CD4-positive, CD25-positive, alpha-beta regulatory T cell (primary cell): ENCODE results near the gene CD276. TPM values are rescaled to one million over a fixed set of nuclear protein-coding genes. Genes with fewer than 3 reads are reported as not detected.
"Not testable (repeated sequence)": the region's sequence is repeated elsewhere in the genome, so short reads cannot be mapped to it uniquely, and the experiment has no call there.

Experiments used
- ATAC-seq, 2 donors: fragments of 150-1000 bp; cut with Tn5 transposase; one replicate each; pipeline ENCODE4 v1.10.0; 2021; ENCODE audit warnings: low read depth in 2 of 2, moderate number of reproducible peaks in 2 of 2, moderate library complexity in 1 of 2
- DNase-seq, 3 donors: peaks; one replicate each; pipeline versions ENCODE4 v3.0.0 to v3.0.0-alpha.2; 2012 to 2022; ENCODE audit warnings: mixed read lengths in 1 of 3
- H3K27ac ChIP-seq: one replicate; pipeline ENCODE4 v1.7.0; 2013; ENCODE audit warnings: mild to moderate bottlenecking, low read length; ENCODE audit not compliant: insufficient read depth, poor library complexity, severe bottlenecking
- H3K27me3 ChIP-seq: one replicate; pipeline ENCODE4 v1.7.0; 2013; ENCODE audit warnings: low read length; ENCODE audit not compliant: control insufficient read depth, insufficient read depth
- H3K36me3 ChIP-seq: one replicate; pipeline ENCODE4 v1.7.0; 2013; ENCODE audit warnings: mild to moderate bottlenecking, low read length, moderate library complexity; ENCODE audit not compliant: control insufficient read depth, insufficient read depth
- H3K4me1 ChIP-seq: 2 replicates; pipeline ENCODE4 v1.7.0; 2013; ENCODE audit warnings: mild to moderate bottlenecking, low read length; ENCODE audit not compliant: insufficient read depth, control insufficient read depth, poor library complexity, severe bottlenecking
- H3K4me3 ChIP-seq: one replicate; pipeline ENCODE4 v1.7.0; 2013; ENCODE audit warnings: low read depth, mild to moderate bottlenecking, low read length, moderate library complexity
- H3K9me3 ChIP-seq, 2 experiments: 1 replicate in 1 of 2; 2 replicates in 1 of 2; pipeline ENCODE4 v1.7.0; 2013; ENCODE audit warnings: low read length in 2 of 2, mild to moderate bottlenecking in 1 of 2, moderate library complexity in 1 of 2; ENCODE audit not compliant: control insufficient read depth in 2 of 2
- H3K27ac Mint-ChIP-seq, 3 donors: one replicate each; pipeline ENCODE4 v1.8.0; 2020 to 2022; ENCODE audit warnings: mild to moderate bottlenecking in 3 of 3, mixed read lengths in 3 of 3, moderate library complexity in 2 of 3
- H3K27me3 Mint-ChIP-seq: one replicate; pipeline ENCODE4 v1.8.0; 2022; ENCODE audit warnings: mild to moderate bottlenecking, mixed read lengths
- H3K36me3 Mint-ChIP-seq: one replicate; pipeline ENCODE4 v1.8.0; 2020; ENCODE audit warnings: mixed read lengths
- H3K4me1 Mint-ChIP-seq, 4 donors: one replicate each; pipeline ENCODE4 v1.8.0; 2020 to 2022; ENCODE audit warnings: mixed read lengths in 4 of 4, mild to moderate bottlenecking in 1 of 4
- H3K4me3 Mint-ChIP-seq, 4 donors: one replicate each; pipeline ENCODE4 v1.8.0; 2020 to 2022; ENCODE audit warnings: mild to moderate bottlenecking in 4 of 4, mixed read lengths in 4 of 4, moderate library complexity in 3 of 4
- H3K9me3 Mint-ChIP-seq, 7 donors: one replicate each; pipeline ENCODE4 v1.8.0; 2020 to 2022; ENCODE audit warnings: mixed read lengths in 7 of 7, mild to moderate bottlenecking in 3 of 7, moderate library complexity in 2 of 7
- polyA plus RNA-seq, 4 donors: library from polyadenylated mRNA; unstranded; fragments of 300-500 nt; fragmentation: Illumina TruSeq; gene quantifications; one replicate each; pipeline ENCODE4 v1.2.3, GENCODE V29; 2021
- total RNA-seq: library from RNA; stranded (reverse); gene quantifications from one replicate; pipeline ENCODE4 v1.2.3, GENCODE V29; 2022

The CD276 gene
- total and polyA plus RNA-seq, 5 donors from 2014 or later = not detected

DNA sequence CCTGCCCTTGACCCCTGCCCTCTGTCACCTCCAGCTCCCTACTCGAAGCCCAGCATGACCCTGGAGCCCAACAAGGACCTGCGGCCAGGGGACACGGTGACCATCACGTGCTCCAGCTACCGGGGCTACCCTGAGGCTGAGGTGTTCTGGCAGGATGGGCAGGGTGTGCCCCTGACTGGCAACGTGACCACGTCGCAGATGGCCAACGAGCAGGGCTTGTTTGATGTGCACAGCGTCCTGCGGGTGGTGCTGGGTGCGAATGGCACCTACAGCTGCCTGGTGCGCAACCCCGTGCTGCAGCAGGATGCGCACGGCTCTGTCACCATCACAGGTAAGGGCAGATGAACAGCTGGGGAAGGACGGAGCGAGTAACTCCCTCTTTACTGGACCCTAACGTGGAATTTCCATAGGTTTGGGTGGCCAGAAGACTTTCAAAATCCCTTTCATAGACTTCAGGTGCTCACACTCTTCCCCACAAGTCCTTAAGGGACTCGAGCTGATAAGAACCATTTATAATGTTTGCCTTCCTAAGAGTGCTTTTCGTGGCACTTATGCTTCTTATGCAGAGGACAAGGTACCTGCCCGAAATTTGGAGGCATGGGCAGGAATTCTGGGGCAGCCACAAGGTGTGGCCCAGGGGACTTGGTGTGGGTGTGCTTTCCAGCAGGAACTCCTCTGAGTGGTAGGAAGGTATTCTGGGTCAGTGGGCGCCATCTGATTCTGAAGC is 20.1 kb downstream of the CD276 start:
- H3K9me3 Mint-ChIP-seq, H3K27ac ChIP-seq, H3K36me3 Mint-ChIP-seq, ATAC-seq, H3K27me3 ChIP-seq, H3K4me1 Mint-ChIP-seq, H3K9me3 ChIP-seq, H3K36me3 ChIP-seq, H3K4me3 Mint-ChIP-seq, H3K4me1 ChIP-seq, H3K4me3 ChIP-seq, H3K27me3 Mint-ChIP-seq: not testable (repeated sequence)
- DNase-seq = peak in 1 of 3 donors; percentile 7
- peak overlapping the region in 1 of 3 donors; percentile 46 for H3K27ac Mint-ChIP-seq

DNA sequence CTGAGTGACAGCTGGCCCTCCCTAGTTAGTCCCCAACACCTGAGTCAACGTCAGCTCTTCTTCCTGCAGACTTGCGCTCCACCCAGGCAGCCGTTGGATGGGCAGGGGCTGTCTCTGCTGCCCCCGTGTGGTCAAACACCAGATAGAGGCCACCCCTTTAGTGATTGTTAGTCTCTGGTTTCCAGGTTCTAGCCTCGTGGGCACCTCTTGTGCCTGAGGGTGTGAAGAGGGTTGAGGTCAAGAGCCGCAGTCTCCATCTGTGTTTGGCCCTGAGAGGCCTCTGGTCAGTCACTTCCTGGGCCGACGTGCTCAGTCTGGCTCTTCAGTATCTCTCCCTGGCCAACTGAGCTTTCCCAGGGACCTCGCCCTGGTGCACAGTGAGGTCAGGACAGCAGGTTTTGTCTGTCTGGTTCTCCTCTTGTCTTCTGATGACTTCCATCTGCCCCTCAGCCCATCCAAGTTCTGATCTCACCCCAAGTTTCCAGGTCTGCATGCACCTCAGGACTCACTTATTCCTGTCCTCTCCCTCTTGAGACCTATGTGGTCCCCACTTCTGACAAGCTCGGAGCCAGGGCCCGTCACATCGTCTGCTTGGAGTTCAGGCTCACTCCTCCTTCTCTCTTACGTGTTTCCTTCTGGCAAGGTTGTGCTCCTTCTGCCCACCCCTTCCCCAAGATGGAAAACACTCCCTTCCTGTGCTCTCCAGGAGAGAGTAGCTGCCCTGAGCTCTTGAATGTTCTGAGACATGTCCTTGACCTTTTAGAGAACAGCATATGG is 20.9 kb downstream of the CD276 start:
- peak overlapping the region in 1 of 3 donors; percentile 46 for H3K27ac Mint-ChIP-seq
- no peaks in the 10 kb centered on the region for H3K36me3 Mint-ChIP-seq
- no peak overlapping the region for H3K27ac ChIP-seq
- H3K9me3 ChIP-seq = no peaks in the 10 kb centered on the region
- no peaks in the 10 kb centered on the region for H3K4me1 ChIP-seq
- no peaks in the 10 kb centered on the region for H3K27me3 ChIP-seq
- no peak overlapping the region for H3K4me3 Mint-ChIP-seq
- H3K4me3 ChIP-seq = no peak overlapping the region
- no peaks in the 10 kb centered on the region for H3K9me3 Mint-ChIP-seq
- H3K36me3 ChIP-seq = no peaks in the 10 kb centered on the region
- ATAC-seq = peak; percentile 51 to 52
- peaks cover 0 to 4% (median 2%) of the 10 kb centered on the region in 4 donors for H3K4me1 Mint-ChIP-seq
- H3K27me3 Mint-ChIP-seq = peaks cover 7% of the 10 kb centered on the region
- DNase-seq = peak; percentile 20 to 78 (median 43)

DNA sequence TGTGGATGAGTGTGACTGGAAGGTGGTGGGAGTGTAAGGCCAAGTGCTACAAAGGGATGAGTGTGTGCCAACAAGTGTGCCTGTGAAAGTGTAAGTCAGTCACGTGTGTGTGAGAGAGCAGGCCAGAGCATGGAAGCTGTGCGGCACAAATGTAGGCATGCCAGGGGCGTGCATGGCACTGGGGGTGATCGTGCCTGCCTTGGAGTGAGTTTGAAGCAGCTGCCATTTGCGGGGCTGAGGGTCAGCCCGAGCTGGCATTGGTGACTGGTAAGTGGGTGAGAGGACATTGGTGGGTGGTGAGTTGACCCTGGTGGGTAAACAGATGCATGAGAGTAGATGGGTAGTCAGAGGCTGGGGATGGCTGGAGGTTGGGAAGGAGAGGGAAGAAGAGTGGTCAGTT is 24.5 kb downstream of the CD276 start:
- H3K4me1 Mint-ChIP-seq = peaks cover 0 to 2% (median under 1%) of the 10 kb centered on the region in 4 donors
- ATAC-seq (no peak), DNase-seq (no peak)
- Histone ChIP-seq H3K9me3 (no peaks in the 10 kb centered on the region), H3K4me3 (no peak overlapping the region), H3K36me3 (no peaks in the 10 kb centered on the region), H3K27me3 (no peaks in the 10 kb centered on the region), H3K27ac (no peak overlapping the region), H3K4me1 (no peaks in the 10 kb centered on the region)
- no peak overlapping the region for H3K4me3 Mint-ChIP-seq
- no peaks in the 10 kb centered on the region for H3K36me3 Mint-ChIP-seq
- H3K27ac Mint-ChIP-seq = no peak overlapping the region
- peaks cover 4% of the 10 kb centered on the region for H3K27me3 Mint-ChIP-seq
- no peaks in the 10 kb centered on the region for H3K9me3 Mint-ChIP-seq

GRCh38 chr15:73709241-73709640 is 25.1 kb downstream of the CD276 start:
- peak overlapping the region in 1 of 3 donors; percentile 38 for H3K27ac Mint-ChIP-seq
- Histone ChIP-seq H3K9me3 (no peaks in the 10 kb centered on the region), H3K4me1 (no peaks in the 10 kb centered on the region), H3K27me3 (no peaks in the 10 kb centered on the region), H3K36me3 (no peaks in the 10 kb centered on the region), H3K4me3 (no peak overlapping the region), H3K27ac (no peak overlapping the region)
- no peak for ATAC-seq
- no peaks in the 10 kb centered on the region for H3K9me3 Mint-ChIP-seq
- H3K4me3 Mint-ChIP-seq = no peak overlapping the region
- H3K4me1 Mint-ChIP-seq = peaks cover 0 to 2% (median under 1%) of the 10 kb centered on the region in 4 donors
- H3K27me3 Mint-ChIP-seq = peaks cover 4% of the 10 kb centered on the region
- no peaks in the 10 kb centered on the region for H3K36me3 Mint-ChIP-seq
- DNase-seq = no peak

- Mint-ChIP-seq H3K4me3 (no peak overlapping the region), H3K36me3 (no peaks in the 10 kb centered on the region), H3K4me1 (peaks cover 0 to 2% (median under 1%) of the 10 kb centered on the region in 4 donors), H3K27me3 (peaks cover 4% of the 10 kb centered on the region), H3K27ac (no peak overlapping the region), H3K9me3 (no peaks in the 10 kb centered on the region)
- H3K9me3 ChIP-seq = no peaks in the 10 kb centered on the region
- no peaks in the 10 kb centered on the region for H3K27me3 ChIP-seq
- DNase-seq (no peak), ATAC-seq (no peak)
- no peaks in the 10 kb centered on the region for H3K4me1 ChIP-seq
- no peak overlapping the region for H3K27ac ChIP-seq
- no peak overlapping the region for H3K4me3 ChIP-seq
- no peaks in the 10 kb centered on the region for H3K36me3 ChIP-seq
Measured at GRCh38 chr15:73709686-73710085, 25.5 kb downstream of the CD276 start.

DNA sequence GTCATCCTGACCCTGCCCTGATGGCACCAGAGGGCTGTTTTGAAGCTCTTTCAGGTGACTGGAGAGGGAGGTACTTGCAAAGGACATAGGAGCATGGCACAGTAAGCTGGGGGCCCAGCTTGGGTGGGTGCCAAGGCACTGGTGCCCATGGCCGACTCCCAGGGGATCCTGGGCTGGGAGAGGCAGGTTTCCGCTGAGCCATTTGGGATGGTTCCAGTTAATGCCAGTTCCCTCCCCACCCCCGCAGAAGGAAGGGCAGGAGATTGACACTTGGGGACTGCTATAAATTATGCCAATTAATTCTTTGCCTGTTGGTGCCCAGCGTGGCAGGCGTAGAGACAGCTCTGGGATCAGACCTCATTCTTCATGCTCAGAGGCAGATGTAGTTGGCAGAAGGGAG is 26.1 kb downstream of the CD276 start:
- Histone ChIP-seq H3K36me3 (no peaks in the 10 kb centered on the region), H3K27me3 (no peaks in the 10 kb centered on the region), H3K27ac (no peak overlapping the region), H3K4me1 (no peaks in the 10 kb centered on the region), H3K9me3 (no peaks in the 10 kb centered on the region), H3K4me3 (no peak overlapping the region)
- H3K4me1 Mint-ChIP-seq = no peaks in the 10 kb centered on the region
- DNase-seq = no peak
- H3K36me3 Mint-ChIP-seq = no peaks in the 10 kb centered on the region
- no peak overlapping the region for H3K4me3 Mint-ChIP-seq
- H3K9me3 Mint-ChIP-seq = no peaks in the 10 kb centered on the region
- no peak overlapping the region for H3K27ac Mint-ChIP-seq
- no peak for ATAC-seq
- no peaks in the 10 kb centered on the region for H3K27me3 Mint-ChIP-seq

DNA sequence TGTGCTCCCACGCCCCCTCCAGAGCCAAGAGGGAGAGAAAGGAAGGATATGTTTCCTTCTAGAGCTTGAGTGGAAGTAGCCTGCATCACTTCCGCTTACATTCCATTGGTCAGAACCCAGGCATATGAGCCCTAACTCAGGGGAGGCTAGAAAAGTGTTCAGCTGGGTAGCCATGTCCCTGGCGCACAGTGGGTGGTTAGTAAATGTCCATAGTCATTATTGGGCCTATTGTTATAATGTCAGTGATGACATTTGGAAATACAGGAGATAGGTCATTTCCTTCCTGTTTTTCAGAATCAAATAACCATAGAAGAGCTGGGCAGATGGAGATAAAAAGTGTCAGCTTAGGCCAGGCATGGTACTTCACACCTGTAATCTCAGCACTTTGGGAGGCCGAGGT is 27.3 kb downstream of the CD276 start:
- H3K27ac ChIP-seq = no peak overlapping the region
- no peaks in the 10 kb centered on the region for H3K9me3 ChIP-seq
- no peaks in the 10 kb centered on the region for H3K27me3 Mint-ChIP-seq
- no peaks in the 10 kb centered on the region for H3K36me3 ChIP-seq
- ATAC-seq = no peak
- no peak overlapping the region for H3K27ac Mint-ChIP-seq
- no peak overlapping the region for H3K4me3 Mint-ChIP-seq
- H3K27me3 ChIP-seq = no peaks in the 10 kb centered on the region
- no peaks in the 10 kb centered on the region for H3K9me3 Mint-ChIP-seq
- H3K4me1 ChIP-seq = no peaks in the 10 kb centered on the region
- H3K4me1 Mint-ChIP-seq = no peaks in the 10 kb centered on the region
- no peak overlapping the region for H3K4me3 ChIP-seq
- DNase-seq = no peak
- no peaks in the 10 kb centered on the region for H3K36me3 Mint-ChIP-seq

DNA sequence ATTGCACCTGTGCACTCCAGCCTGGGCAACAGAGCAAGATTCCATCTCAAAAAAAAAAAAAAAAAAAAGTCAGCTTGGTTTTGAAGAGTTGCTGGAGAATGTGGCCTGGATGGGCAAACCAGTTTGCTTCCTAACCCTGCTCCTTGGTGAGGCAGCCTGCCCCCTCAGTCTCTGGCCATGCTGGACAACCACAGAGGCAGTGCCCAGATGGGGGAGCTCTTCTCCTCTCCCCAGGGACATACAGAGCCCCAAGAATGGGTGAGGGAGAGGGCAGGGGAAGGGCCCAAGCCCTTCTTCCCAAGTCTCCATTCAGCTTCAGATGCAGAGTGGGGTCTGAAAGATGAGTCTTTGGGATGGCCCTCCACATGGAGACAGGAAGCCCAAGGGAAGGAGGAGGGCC is 27.9 kb downstream of the CD276 start:
- Mint-ChIP-seq H3K9me3 (no peaks in the 10 kb centered on the region), H3K4me3 (no peak overlapping the region), H3K27me3 (no peaks in the 10 kb centered on the region), H3K27ac (no peak overlapping the region), H3K36me3 (no peaks in the 10 kb centered on the region), H3K4me1 (no peaks in the 10 kb centered on the region)
- Histone ChIP-seq H3K4me3 (no peak overlapping the region), H3K27ac (no peak overlapping the region), H3K36me3 (no peaks in the 10 kb centered on the region), H3K9me3 (no peaks in the 10 kb centered on the region), H3K4me1 (no peaks in the 10 kb centered on the region), H3K27me3 (no peaks in the 10 kb centered on the region)
- DNase-seq = no peak
- ATAC-seq = no peak
